GM23338 (cell line): ENCODE results near the gene WIPF1. TPM values are rescaled to one million over a fixed set of nuclear protein-coding genes. Genes with fewer than 3 reads are reported as not detected.

Experiments used
- ATAC-seq: fragments of 200-7000 bp; cut with Tn5 transposase; 3 replicates; pipeline ENCODE4 v1.9.1; 2020
- DNase-seq: peaks from one replicate; pipeline ENCODE4 v3.0.0-alpha.2; 2015; ENCODE audit warnings: low spot score
- H2AFZ ChIP-seq: fragments of 200-600 bp; sonication (generic); 2 replicates; pipeline ENCODE4 v1.8.0; 2016; ENCODE audit warnings: antibody characterized with exemption, mild to moderate bottlenecking, moderate library complexity
- H3F3A ChIP-seq: fragments of 200-600 bp; sonication (generic); replicated peaks from 2 replicates; pipeline ENCODE4 v1.8.0; 2017; ENCODE audit warnings: antibody characterized with exemption, mixed run types, low read depth
- H3K27ac ChIP-seq: fragments of 200-600 bp; sonication (generic); 2 replicates; pipeline ENCODE4 v1.6.1; 2016; ENCODE audit warnings: low read depth
- H3K27me3 ChIP-seq: fragments of 200-600 bp; sonication (generic); 2 replicates; pipeline ENCODE4 v1.8.0; 2016; ENCODE audit warnings: mild to moderate bottlenecking, mixed run types, moderate library complexity; ENCODE audit not compliant: insufficient read depth
- H3K36me3 ChIP-seq: fragments of 200-600 bp; sonication (generic); 2 replicates; pipeline ENCODE4 v1.8.0; 2016; ENCODE audit warnings: mild to moderate bottlenecking; ENCODE audit not compliant: insufficient read depth
- H3K4me1 ChIP-seq: fragments of 200-600 bp; sonication (generic); 2 replicates; pipeline ENCODE4 v1.8.0; 2016; ENCODE audit warnings: mild to moderate bottlenecking, moderate library complexity; ENCODE audit not compliant: insufficient read depth
- H3K4me2 ChIP-seq: fragments of 200-600 bp; sonication (generic); 2 replicates; pipeline ENCODE4 v1.7.1; 2017; ENCODE audit warnings: mixed run types
- H3K4me3 ChIP-seq: fragments of 200-600 bp; sonication (generic); 2 replicates; pipeline ENCODE4 v1.6.1; 2016; ENCODE audit warnings: mixed run types
- H3K79me2 ChIP-seq: fragments of 200-600 bp; sonication (generic); replicated peaks from 2 replicates; pipeline ENCODE4 v1.8.0; 2017; ENCODE audit warnings: mild to moderate bottlenecking; ENCODE audit not compliant: insufficient read depth
- H3K9me2 ChIP-seq: fragments of 200-600 bp; sonication (generic); 2 replicates; pipeline ENCODE4 v1.8.0; 2017; ENCODE audit not compliant: insufficient read depth
- H4K20me1 ChIP-seq: fragments of 200-600 bp; sonication (generic); replicated peaks from 2 replicates; pipeline ENCODE4 v1.8.0; 2017; ENCODE audit warnings: mild to moderate bottlenecking; ENCODE audit not compliant: insufficient read depth
- H3K27ac Mint-ChIP-seq: 2 replicates; pipeline ENCODE4 v1.8.0; 2020; ENCODE audit warnings: inconsistent platforms, mild to moderate bottlenecking, moderate library complexity, mixed read lengths
- H3K27me3 Mint-ChIP-seq: 3 replicates; pipeline ENCODE4 v1.8.0; 2022; ENCODE audit warnings: low read depth, mild to moderate bottlenecking, moderate library complexity, mixed read lengths, inconsistent platforms; ENCODE audit not compliant: insufficient read depth, poor library complexity
- H3K36me3 Mint-ChIP-seq: 3 replicates; pipeline ENCODE4 v1.8.0; 2021; ENCODE audit warnings: low read depth, mild to moderate bottlenecking, inconsistent platforms, moderate library complexity, mixed read lengths
- H3K4me1 Mint-ChIP-seq: 3 replicates; pipeline ENCODE4 v1.8.0; 2020; ENCODE audit warnings: mild to moderate bottlenecking, inconsistent platforms, mixed read lengths
- H3K4me3 Mint-ChIP-seq: 3 replicates; pipeline ENCODE4 v1.8.0; 2021; ENCODE audit warnings: moderate library complexity, mild to moderate bottlenecking, inconsistent platforms, mixed read lengths
- H3K9me3 Mint-ChIP-seq: 3 replicates; pipeline ENCODE4 v1.8.0; 2020; ENCODE audit warnings: moderate library complexity, mild to moderate bottlenecking, inconsistent platforms, mixed read lengths
- CREB1 ChIP-seq: fragments of 250-450 bp; sonication (Bioruptor Pico); IDR thresholded peaks from 2 replicates; pipeline ENCODE4 v1.5.0; 2020; ENCODE audit warnings: low read depth, mild to moderate bottlenecking, moderate library complexity
- ETS1 ChIP-seq: IDR thresholded peaks from 2 replicates; pipeline ENCODE4 v1.6.1; 2016; ENCODE audit warnings: antibody characterized with exemption
- EZH2 ChIP-seq: fragments of 200-600 bp; sonication (generic); IDR thresholded peaks from one replicate; pipeline ENCODE4 v1.8.0; 2017; ENCODE audit warnings: antibody characterized with exemption, mild to moderate bottlenecking, low read depth; ENCODE audit not compliant: unreplicated experiment
- EZH2phosphoT487 ChIP-seq: fragments of 200-600 bp; sonication (generic); IDR thresholded peaks from one replicate; pipeline ENCODE4 v1.8.1; 2018; ENCODE audit warnings: antibody characterized with exemption; ENCODE audit not compliant: unreplicated experiment
- JUNB ChIP-seq: IDR thresholded peaks from one replicate; pipeline ENCODE4 v1.6.1; 2016; ENCODE audit warnings: antibody characterized with exemption; ENCODE audit not compliant: unreplicated experiment
- POLR2AphosphoS5 ChIP-seq: IDR thresholded peaks from 2 replicates; pipeline ENCODE4 v1.6.1; 2016; ENCODE audit warnings: antibody characterized with exemption, low read depth
- STAT1 ChIP-seq: IDR thresholded peaks from one replicate; pipeline ENCODE4 v1.6.1; 2016; ENCODE audit warnings: antibody characterized with exemption; ENCODE audit not compliant: unreplicated experiment
- ZNF114 ChIP-seq: fragments of 250-450 bp; sonication (Bioruptor Pico); IDR thresholded peaks from 2 replicates; pipeline ENCODE4 v1.5.0; 2020; ENCODE audit warnings: mild to moderate bottlenecking, moderate library complexity
- ZNF462 ChIP-seq: fragments of 250-450 bp; sonication (Bioruptor Pico); IDR thresholded peaks from 2 replicates; pipeline ENCODE4 v1.5.0; 2020; ENCODE audit warnings: mild to moderate bottlenecking, moderate library complexity
- polyA plus RNA-seq: library from polyadenylated mRNA; unstranded; fragments of >200 nt; fragmentation: Nextera tagmentation; extraction: Ambion mirVana; gene quantifications from 2 replicates; pipeline ENCODE4 v1.2.1, GENCODE V29; 2016
- total RNA-seq: library from RNA; depleted of rRNA; stranded (reverse); fragments of >200 nt; shearing (Covaris generic); gene quantifications from 2 replicates; pipeline ENCODE4 v1.2.3, GENCODE V29; 2014

WIPF1 gene
- total and polyA plus RNA-seq, 2 experiments from 2014 or later: 3.0 to 6.0 TPM

DNA sequence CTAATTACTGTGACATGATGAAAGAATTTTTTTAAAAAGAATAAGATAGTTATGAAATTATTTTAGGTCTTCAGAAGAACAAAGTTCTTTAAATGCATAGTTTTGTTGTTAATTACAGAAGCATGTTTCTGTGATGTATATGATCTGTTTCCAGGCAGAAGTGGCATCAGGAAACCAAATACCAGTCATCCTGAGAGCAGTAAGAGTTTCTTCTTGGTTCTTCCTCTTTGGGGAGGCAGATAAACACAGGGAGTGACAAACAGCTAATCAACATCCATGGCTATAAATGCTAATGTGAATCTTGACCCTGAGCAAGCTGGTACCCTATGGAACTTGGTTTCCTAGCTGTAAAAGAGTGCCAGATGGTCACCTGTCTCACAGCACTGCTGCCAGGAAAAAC is 29.2 kb downstream of the WIPF1 start (continued):
- TF ChIP-seq ZNF462 (CRISPR knock-in tag) (no peak), EZH2 (no peak), POLR2AphosphoS5 (no peak)

DNA sequence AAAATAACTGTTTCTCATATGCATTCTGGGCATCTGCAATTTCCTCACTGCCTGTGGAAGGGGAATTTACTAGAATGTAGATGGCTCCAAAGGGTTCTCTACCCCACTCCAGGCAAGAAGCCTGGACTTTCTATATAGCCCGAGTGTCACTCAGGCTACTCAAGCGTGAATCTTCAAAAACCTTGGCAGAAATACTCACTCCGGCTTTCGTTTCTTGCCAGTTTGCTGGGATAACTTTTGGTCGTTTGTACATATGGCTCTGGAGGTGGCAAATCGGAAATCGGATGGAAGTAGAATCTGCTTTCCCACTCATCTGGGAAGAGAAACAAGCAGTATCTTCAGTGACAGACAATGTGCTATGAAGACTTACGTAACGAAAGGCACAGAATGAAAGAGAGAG is 30.7 kb downstream of the WIPF1 start:
- H3K27me3 Mint-ChIP-seq: peaks cover 3% of the 10 kb centered on the region
- no peak overlapping the region for H3K4me2 ChIP-seq
- H3K36me3 Mint-ChIP-seq: peaks cover 6% of the 10 kb centered on the region; the same call in 2 of the 3 replicates
- H3K27ac ChIP-seq: no peak overlapping the region
- H3K4me1 Mint-ChIP-seq: no peaks in the 10 kb centered on the region
- no peaks in the 10 kb centered on the region for H3K36me3 ChIP-seq
- DNase-seq: no peak
- H3F3A ChIP-seq: no peaks in the 10 kb centered on the region
- no peak overlapping the region for H3K4me3 Mint-ChIP-seq
- no peak overlapping the region for H3K27ac Mint-ChIP-seq
- no peaks in the 10 kb centered on the region for H3K27me3 ChIP-seq
- peak overlapping the region; percentile 33; the same call in 1 of the 2 replicates for H2AFZ ChIP-seq
- H3K9me2 ChIP-seq: no peaks in the 10 kb centered on the region
- no peak for ATAC-seq
- no peaks in the 10 kb centered on the region for H3K4me1 ChIP-seq
- no peaks in the 10 kb centered on the region for H3K79me2 ChIP-seq
- H3K4me3 ChIP-seq: no peak overlapping the region
- no peaks in the 10 kb centered on the region for H3K9me3 Mint-ChIP-seq
- H4K20me1 ChIP-seq: no peaks in the 10 kb centered on the region
- TF ChIP-seq EZH2phosphoT487 (no peak), STAT1 (no peak), EZH2 (no peak), ZNF114 (no peak), CREB1 (CRISPR knock-in tag) (no peak), ZNF462 (CRISPR knock-in tag) (no peak), ETS1 (no peak), JUNB (no peak)
